Dermis microvascular lymphatic vessel endothelial cell (primary cell): ENCODE data around the gene PAXIP1. TPM values are rescaled to one million over a fixed set of nuclear protein-coding genes. Genes with fewer than 3 reads are reported as not detected.

Experiments used
- DNase-seq, 2 donors: peaks; one replicate each; pipeline versions ENCODE4 v3.0.0 to v3.0.0-alpha.2; 2010; ENCODE audit warnings: low read depth in 2 of 2
- total RNA-seq: library from RNA; depleted of rRNA; stranded (reverse); fragments of >200 nt; gene quantifications from 2 replicates; pipeline ENCODE4 v1.2.1, GENCODE V29; 2014

Gene PAXIP1
- total RNA-seq, 1 donor from 2014 or later = 4.5 TPM

DNA sequence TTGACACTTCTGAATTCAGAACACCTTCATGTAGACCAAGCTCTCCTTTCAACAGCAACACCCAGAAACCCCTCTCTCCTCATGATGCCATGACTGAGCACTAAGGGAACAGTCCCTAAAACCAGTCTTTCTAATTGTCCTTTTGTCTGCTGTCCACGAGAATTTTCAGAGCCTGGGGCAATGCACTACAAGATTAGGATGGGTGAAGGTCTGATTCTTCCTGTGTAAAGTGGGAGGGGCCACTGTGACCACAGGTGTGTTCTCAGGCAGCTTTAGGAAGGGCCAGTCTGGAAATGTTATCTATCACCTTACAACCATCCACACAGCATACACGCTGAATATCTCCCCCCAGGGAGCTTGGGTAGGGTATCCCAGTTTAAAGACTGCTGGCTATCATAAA, 7.9 kb downstream of the PAXIP1 start:
- DNase-seq = no peak

GRCh38 chr7:154990964-154991540, 11.9 kb downstream of the PAXIP1 start:
- no peak for DNase-seq

- no peak for DNase-seq
Measured at GRCh38 chr7:154987571-154987970, 15.4 kb downstream of the PAXIP1 start.

- no peak for DNase-seq
Measured at GRCh38 chr7:154986200-154986945, 16.6 kb downstream of the PAXIP1 start.

GRCh38 chr7:154985230-154985629, 17.7 kb downstream of the PAXIP1 start:
- DNase-seq = no peak

DNA sequence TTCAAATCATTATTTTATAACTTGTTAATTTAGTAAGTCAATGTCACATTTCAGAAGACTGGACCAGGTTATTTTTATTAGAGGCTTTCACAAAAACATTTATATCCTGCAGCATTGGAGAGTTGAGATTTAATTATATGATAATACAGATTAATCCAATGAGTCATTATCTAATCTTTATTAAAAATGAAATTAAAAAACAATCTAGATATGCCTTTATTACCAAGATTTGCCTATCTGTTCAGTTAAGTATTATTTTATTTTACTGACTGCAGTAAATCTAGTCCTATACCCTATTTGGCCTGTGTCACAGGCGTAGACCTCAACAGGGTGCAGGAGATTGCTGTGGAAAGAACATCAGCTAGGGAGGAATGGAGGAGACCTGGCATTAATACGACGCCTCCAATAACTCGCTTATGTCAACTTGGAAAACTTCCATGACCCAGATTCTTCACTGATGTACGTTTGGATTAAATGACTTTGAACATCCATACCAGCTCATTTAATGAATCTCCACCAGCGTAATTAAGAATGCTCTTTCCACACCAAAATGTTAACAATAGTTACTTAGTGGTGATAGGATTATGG, 18.2 kb downstream of the PAXIP1 start:
- no peak for DNase-seq

GRCh38 chr7:154978017-154978416, 24.9 kb downstream of the PAXIP1 start:
- peak in 1 of 2 donors; percentile 13 for DNase-seq

DNA sequence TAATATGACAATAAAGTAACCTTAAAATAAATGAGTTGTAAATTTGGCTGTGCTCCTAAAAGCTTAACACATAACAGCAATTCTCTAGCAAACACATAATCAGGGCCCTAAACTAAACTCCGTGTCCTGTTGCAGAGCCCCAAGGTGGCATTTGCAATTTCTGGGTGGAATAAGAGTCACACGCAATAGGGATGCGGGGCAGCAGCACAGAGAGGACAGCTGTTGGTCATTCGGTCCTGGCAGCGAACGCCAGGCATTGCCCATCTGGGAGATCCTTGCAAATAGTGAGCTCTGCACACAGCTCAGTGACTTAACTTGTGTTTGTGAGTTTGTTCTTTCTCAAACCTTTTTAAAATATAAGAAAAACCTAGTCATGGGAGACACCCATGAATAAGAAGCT, 25.7 kb downstream of the PAXIP1 start:
- DNase-seq = no peak

DNA sequence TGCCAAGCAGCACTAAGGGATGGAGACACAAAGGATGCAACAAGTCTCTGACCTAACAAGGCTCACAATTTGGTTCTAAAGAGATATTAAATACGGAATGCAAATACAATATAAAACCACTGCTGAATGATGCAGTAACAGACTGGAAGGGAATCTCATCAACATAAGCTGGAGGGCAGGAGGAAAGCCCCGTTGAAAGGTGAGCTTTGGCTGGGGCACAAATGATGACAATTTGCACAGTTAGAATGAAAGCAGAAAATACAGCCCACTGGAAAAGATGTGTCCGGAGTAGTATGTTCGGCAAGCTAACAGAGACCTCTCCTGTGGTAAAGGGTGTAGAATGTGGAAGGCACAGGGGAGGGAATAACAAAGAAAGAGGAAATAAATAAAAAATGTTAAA, 26.1 kb downstream of the PAXIP1 start:
- DNase-seq = no peak

DNA sequence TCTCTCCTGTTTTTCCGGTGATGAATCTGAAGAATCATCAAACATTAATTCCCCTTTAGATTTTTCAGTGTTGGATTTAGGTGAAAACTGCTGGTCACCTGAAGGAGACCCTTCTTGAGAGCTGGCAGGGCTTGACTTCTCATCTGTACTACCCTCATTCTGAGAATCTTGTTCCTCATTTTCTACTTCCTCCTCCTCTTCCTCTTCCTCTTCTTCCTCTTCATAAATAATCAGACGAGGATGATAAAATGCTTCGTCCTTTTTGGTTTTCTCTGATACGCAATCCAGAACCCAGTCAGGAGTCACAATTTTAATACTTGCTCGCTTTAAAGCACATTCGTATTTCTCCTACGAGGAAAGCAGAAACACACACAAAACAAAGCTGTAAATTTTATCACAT, 26.9 kb downstream of the PAXIP1 start:
- DNase-seq = no peak

- DNase-seq = no peak
Measured at GRCh38 chr7:154973381-154973780, 29.5 kb downstream of the PAXIP1 start.

- DNase-seq = no peak
Measured at GRCh38 chr7:154968336-154969001, 34.5 kb downstream of the PAXIP1 start.

- no peak for DNase-seq
Measured at GRCh38 chr7:154967401-154967955, 35.4 kb downstream of the PAXIP1 start.

DNA sequence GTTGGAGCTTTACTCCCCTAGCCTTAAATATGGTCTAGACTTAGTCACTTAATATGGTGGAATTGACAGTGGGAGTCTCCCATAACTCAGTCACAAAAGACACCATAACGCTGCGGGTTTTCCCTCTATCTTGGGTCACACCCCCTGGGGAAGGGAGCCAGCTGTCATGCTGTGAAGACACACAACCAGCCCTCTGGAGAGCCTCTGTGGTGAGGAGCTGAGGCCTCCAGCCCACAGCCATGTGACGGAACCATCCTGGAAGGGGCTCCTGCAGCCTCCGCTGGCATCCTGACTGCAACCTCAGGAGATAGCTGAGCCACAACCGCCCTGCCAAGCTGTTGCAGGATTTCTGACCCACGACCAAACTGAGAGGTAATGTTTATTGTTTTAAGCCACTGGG, 37.9 kb downstream of the PAXIP1 start:
- DNase-seq = no peak

DNA sequence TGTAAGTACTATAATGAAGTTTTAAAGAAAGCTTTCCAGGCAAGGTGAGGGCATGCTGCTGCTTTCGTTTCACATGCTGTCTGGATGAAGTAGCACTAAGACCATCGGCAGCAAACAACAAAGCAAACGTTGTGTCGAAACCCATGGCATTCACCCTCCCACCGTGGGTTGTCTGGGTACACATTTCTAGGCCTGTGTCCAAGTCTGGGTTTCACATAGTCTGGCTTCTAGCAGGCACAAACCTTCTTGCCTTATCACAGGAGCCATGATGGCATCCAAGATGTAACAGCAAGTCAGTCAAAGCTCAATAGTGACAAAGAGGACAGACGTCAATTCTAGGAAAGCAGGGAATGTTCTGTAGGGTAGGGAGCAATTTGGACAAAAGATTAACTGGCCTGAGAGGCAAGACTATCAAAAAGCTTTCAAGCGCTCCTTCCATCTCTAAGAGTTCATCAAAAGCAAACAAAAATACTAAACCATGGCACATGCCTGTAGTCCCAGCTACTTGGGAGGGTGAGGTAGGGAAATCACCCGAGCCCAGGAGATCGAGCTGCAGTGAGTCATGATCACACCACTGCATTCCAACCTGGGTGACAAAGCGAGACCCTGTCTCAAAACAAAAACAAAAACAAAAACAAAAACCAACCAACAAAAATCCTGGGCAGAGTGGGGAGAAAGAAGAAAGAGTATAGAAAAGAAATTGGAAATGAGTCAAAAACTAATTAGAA, 42.7 kb downstream of the PAXIP1 start:
- no peak for DNase-seq

DNA sequence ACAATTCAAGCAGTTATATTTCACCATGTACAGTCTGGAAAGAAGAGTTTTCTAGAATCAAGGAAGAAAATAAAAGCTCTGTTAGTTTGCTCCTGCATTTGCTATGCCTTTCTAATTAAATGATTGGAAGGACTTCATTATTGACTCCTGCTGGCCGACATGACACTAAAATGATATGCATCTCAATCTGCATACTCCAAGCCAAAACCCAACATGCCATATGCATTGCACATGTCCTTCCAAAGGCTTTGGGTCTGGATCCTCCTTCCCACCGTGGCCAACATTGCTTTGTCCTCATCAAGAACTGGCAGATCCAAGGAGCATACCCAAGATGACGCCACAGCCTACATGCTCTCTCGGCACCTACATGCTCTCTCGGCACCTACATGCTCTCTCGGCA, 46.5 kb downstream of the PAXIP1 start:
- no peak for DNase-seq

GRCh38 chr7:154953006-154953684, 49.8 kb downstream of the PAXIP1 start:
- peak; percentile 44 to 75 for DNase-seq

DNA sequence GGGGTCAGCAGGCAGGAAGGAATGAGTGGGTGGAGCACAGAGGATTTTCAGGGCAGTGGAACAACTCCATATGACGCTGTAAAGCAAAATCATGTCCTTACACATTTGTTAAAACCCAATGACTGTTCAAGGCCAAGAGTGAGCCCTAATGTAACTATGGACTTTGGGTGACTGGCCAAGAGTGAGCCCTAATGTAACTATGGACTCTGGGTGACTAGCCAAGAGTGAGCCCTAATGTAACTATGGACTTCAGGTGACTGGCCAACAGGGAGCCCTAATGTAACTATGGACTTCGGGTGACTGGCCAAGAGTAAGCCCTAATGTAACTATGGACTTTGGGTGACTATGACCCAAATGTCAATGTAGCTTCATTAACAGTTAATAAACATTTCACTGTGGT, 52.0 kb downstream of the PAXIP1 start:
- DNase-seq = peak in 1 of 2 donors; percentile 4

GRCh38 chr7:154947604-154948003, 55.3 kb downstream of the PAXIP1 start:
- no peak for DNase-seq

- DNase-seq = peak; percentile 36 to 56
Measured at GRCh38 chr7:154946166-154946565, 56.8 kb downstream of the PAXIP1 start.

- DNase-seq = no peak
Measured at GRCh38 chr7:154943906-154944305, 59.0 kb downstream of the PAXIP1 start.
